GM06990 (cell line): ENCODE results near the gene PYURF.

Experiments used
- DNase-seq: peaks from one replicate; pipeline ENCODE4 v3.0.0-alpha.2; 2011; ENCODE audit not compliant: insufficient read length; ENCODE audit errors: extremely low read depth
- H3K27me3 ChIP-seq: replicated peaks from 2 replicates; pipeline ENCODE4 v1.6.0; 2011; ENCODE audit warnings: low read length; ENCODE audit not compliant: control insufficient read depth, insufficient read depth
- H3K36me3 ChIP-seq: 2 replicates; pipeline ENCODE4 v1.5.1; 2011; ENCODE audit warnings: low read length; ENCODE audit not compliant: control insufficient read depth, insufficient read depth
- H3K4me3 ChIP-seq: replicated peaks from 2 replicates; pipeline ENCODE4 v1.5.1; 2011; ENCODE audit warnings: low read depth, mild to moderate bottlenecking, control low read depth, low read length
- TF ChIP-seq, protein P1 (sequence below): IDR thresholded peaks from 2 replicates; pipeline ENCODE4 v1.5.1; 2011; ENCODE audit warnings: low read length, control low read depth, mild to moderate bottlenecking, inconsistent platforms; ENCODE audit not compliant: insufficient read depth, poor library complexity, severe bottlenecking

Gene PYURF

DNA sequence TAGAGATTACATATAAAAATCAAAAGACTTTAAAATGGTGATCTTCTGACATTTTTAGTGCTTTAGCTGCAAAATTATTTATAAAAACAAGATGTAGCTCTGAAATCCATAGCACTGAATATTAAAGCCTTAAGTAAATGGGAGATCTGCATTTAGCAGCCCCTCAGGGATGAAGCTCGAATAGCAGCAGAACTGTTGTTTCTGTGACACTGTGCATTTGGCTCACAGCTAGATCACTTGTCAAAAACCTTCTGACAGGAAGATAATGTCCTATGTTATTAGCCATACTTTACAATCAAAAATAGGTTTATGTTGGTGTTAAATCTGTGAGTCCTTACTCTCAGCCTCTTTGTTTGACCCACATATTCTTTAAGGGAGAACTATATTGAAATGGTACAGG is 14.1 kb upstream of the PYURF start:
- Histone ChIP-seq H3K4me3 (no peak overlapping the region), H3K27me3 (no peaks in the 10 kb centered on the region), H3K36me3 (no peaks in the 10 kb centered on the region)
- TF ChIP-seq, protein P1, sequence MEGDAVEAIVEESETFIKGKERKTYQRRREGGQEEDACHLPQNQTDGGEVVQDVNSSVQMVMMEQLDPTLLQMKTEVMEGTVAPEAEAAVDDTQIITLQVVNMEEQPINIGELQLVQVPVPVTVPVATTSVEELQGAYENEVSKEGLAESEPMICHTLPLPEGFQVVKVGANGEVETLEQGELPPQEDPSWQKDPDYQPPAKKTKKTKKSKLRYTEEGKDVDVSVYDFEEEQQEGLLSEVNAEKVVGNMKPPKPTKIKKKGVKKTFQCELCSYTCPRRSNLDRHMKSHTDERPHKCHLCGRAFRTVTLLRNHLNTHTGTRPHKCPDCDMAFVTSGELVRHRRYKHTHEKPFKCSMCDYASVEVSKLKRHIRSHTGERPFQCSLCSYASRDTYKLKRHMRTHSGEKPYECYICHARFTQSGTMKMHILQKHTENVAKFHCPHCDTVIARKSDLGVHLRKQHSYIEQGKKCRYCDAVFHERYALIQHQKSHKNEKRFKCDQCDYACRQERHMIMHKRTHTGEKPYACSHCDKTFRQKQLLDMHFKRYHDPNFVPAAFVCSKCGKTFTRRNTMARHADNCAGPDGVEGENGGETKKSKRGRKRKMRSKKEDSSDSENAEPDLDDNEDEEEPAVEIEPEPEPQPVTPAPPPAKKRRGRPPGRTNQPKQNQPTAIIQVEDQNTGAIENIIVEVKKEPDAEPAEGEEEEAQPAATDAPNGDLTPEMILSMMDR = no peak
- no peak for DNase-seq

DNA sequence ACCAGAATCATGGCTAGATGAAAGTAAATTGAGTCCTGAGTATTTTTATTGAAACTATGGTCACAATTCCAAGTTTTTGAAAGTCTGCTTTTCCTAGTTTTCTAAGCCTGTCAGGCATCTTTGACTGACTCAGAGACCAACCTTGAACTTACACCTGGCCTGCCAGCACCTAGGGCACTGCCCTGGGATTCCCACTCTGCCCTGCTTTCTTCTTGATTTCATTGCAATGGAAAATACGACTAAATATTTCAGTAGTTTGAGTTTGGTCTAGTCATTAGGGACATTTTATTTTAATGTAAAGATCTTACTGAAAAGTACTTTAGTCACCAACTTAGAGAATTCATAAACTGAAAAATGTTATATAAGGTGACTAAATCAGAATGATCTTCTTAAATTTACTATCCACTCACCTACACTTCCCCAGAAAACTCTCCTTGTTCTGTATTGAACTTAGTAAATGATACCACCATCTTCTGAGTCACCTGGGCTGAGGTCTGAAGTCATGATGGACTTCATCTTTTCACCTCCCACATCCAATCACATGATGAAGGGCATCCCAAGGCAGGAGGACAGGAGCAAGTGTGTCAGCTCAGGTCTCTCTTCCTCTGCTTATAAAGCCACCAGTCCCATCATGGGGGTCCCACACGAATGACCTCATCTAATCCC is 11.6 kb upstream of the PYURF start:
- Histone ChIP-seq H3K36me3 (no peaks in the 10 kb centered on the region), H3K4me3 (no peak overlapping the region), H3K27me3 (no peaks in the 10 kb centered on the region)
- DNase-seq = no peak
- TF ChIP-seq, protein P1 = no peak

DNA sequence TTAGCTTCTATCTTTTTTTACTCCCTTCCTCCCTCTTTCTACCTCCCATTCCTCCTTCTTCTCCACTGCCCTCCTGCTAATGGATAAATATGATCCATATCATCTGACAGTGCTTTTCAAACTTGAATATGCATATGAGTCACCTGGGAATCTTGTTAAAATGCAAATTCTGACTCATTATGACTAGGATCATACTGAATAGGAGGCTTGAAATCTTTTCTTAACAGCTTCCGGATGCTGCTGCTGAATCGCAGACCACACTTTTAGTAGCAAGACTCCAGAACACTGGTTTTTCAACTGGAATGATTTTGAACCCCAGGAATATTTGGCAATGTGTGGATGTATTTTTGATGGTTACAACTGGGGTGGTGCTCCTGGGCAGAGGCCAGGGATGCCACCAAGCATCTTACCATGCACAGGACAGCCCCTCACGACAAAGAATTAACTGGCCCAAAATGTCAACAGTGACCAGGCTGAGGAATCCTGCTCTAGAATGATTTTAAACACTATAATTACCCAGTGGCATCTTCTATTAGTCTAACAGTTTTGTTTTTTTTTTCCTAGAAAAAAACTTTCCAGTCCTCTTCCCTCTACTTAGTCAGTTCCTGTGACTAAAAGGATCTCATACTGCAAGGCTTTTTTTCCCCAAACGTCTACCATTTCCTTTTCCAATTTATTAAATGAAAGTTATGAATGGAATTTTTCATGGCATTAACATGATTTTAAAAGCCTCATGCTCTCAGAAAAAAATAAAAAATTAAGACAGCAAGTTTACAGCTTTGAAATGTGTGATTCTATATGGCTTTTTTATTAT is 10.6 kb upstream of the PYURF start:
- no peak overlapping the region for H3K4me3 ChIP-seq
- DNase-seq = no peak
- TF ChIP-seq, protein P1 = no peak
- H3K27me3 ChIP-seq = no peaks in the 10 kb centered on the region
- no peaks in the 10 kb centered on the region for H3K36me3 ChIP-seq

DNA sequence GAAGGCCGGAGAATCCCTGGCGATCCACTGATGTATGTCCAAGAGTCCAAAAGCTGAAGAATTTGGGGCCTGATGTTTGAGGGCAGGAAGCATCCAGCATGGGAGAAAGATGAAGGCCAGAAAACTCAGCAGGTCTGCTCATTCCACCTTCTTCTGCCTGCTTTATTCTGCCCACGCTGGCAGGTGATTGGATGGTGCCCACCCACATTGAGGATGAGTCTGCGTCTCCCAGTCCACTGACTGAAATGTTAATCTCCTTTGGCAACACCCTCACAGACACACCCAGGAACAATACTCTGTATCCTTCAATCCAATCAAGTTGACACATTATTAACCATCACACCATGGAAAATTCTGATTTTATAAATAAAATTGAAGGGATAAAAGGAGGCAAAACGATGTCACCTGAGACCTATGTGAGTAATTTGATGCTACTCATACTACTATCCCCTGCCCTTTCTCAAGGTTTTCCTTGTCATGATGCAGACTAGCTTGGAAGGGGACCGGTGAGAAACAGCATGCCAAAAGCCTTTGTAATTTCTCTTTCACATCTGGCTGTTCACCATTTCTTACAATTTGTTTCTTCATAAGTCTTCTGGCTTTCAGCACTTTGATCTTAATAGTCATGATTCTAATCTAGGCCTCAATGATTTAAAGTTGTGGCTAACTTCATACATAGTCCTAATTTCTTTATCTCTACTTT is 9.7 kb upstream of the PYURF start:
- DNase-seq = no peak
- no peaks in the 10 kb centered on the region for H3K36me3 ChIP-seq
- no peak overlapping the region for H3K4me3 ChIP-seq
- H3K27me3 ChIP-seq = no peaks in the 10 kb centered on the region
- TF ChIP-seq, protein P1 = no peak

DNA sequence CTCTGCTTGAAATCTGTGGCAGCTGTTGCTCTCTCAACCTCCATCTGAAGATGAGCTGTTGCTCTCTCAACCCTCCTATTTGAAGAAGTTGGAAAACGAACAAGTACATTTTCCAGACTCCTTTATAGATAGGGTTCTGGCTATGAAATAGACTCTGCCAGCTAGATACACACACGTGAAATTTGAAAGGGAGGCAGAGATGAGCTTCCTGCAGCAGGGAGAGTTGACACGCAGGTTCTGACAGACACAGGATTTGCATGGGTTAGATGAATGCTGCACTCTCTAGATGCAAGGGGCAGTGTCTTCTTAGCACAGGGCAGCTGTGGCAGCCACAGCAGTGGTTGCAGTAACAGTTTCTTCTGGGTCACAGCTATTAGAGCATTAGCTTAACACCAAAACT is 8.0 kb upstream of the PYURF start:
- DNase-seq = no peak
- TF ChIP-seq, protein P1 = no peak
- Histone ChIP-seq H3K4me3 (no peak overlapping the region), H3K27me3 (no peaks in the 10 kb centered on the region), H3K36me3 (no peaks in the 10 kb centered on the region)
